Brain microvascular endothelial cell (primary cell): ENCODE measurements around the gene NF1.
"Not testable (repeated sequence)": the region's sequence is repeated elsewhere in the genome, so short reads cannot be mapped to it uniquely, and the experiment has no call there.

Source experiments
- DNase-seq: peaks from one replicate; pipeline ENCODE4 v3.0.0-alpha.2; 2020
- H3K27ac ChIP-seq: fragments of 250-450 bp; sonication (Bioruptor Pico); 2 replicates; pipeline ENCODE4 v1.5.1; 2020; ENCODE audit warnings: mild to moderate bottlenecking, moderate library complexity
- H3K27me3 ChIP-seq: fragments of 250-450 bp; sonication (Bioruptor Pico); replicated peaks from 2 replicates; pipeline ENCODE4 v1.5.1; 2020; ENCODE audit warnings: mild to moderate bottlenecking
- H3K36me3 ChIP-seq: fragments of 250-450 bp; sonication (Bioruptor Pico); replicated peaks from 2 replicates; pipeline ENCODE4 v1.5.1; 2020; ENCODE audit warnings: mild to moderate bottlenecking
- H3K4me3 ChIP-seq: 2 replicates; pipeline ENCODE4 v1.5.1; 2011; ENCODE audit warnings: low read depth, mild to moderate bottlenecking, control low read depth, low read length, moderate library complexity
- CTCF ChIP-seq: IDR thresholded peaks from 2 replicates; pipeline ENCODE4 v1.5.1; 2011; ENCODE audit warnings: low read depth, mild to moderate bottlenecking, moderate library complexity, low read length, control low read depth, inconsistent platforms; ENCODE audit errors: missing control alignments
- in situ Hi-C: cut with HindIII; loops from 2 replicates; pipeline ENCODE4 v1.10.0; 2017; ENCODE audit warnings: low sequenced_read_pairs, low pct_ligation_motif_present

The NF1 gene

DNA sequence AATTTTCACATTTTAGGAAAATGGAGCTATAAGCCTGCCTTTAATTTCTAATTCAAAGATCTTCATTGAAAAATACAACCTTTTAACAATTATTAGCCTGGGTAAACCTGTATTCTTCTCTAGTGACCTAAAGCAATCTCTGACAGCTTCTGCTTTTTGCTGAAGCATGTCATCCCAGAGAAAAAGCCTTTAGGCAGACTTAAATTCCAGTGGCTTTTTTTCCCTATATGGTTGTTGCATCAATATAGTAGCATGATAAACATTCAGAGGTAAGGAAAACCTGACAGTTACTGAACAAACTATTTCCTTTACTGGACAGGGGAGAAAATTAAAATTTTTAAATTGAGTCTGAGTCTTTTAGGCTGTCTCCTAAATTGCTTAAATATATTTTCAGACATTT is 234.4 kb downstream of the NF1 start:
- no peaks in the 10 kb centered on the region for H3K27me3 ChIP-seq
- peaks cover 8% of the 10 kb centered on the region for H3K36me3 ChIP-seq
- in situ Hi-C loops, result no loop called here
- TF ChIP-seq CTCF, result no peak
- DNase-seq, result no peak
- H3K27ac ChIP-seq, result no peak overlapping the region
- H3K4me3 ChIP-seq, result no peak overlapping the region

DNA sequence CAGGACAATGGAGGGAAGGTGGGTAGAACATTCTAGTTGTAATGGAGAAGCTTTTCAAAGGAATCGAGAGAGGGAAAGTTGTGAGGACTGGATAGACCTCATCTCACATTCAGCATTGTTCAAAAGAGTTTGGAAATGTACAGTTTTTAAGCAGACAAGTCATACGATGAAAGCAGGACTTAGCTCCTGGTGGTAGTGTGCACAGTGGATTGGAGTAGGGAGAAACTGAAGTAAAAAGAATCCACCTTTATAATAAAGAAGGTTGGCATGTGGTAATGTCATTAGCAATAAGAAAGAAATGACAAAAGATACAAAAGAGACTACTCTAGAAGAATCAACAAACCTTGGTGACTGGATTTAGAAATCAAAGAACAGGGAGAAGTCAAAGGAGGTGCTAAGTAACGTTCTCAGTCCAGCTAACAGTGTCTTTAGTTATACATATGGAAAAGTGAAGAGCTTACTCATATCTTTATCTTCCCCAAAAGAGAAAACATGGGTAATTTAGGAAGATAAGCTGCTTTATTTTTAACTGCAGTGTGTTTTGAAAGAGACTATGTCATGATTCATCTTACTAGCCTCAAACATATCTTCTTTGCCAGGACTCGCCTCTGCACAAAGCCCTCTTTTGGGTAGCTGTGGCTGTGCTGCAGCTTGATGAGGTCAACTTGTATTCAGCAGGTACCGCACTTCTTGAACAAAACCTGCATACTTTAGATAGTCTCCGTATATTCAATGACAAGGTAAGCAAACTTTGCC is 245.3 kb downstream of the NF1 start:
- Histone ChIP-seq H3K4me3 (no peak overlapping the region), H3K36me3 (peaks cover 17% of the 10 kb centered on the region), H3K27ac (peak overlapping the region; percentile 24), H3K27me3 (no peaks in the 10 kb centered on the region)
- DNase-seq, result peak; percentile 64
- in situ Hi-C loops, result no loop called here
- TF ChIP-seq CTCF, result peak; percentile 16

DNA sequence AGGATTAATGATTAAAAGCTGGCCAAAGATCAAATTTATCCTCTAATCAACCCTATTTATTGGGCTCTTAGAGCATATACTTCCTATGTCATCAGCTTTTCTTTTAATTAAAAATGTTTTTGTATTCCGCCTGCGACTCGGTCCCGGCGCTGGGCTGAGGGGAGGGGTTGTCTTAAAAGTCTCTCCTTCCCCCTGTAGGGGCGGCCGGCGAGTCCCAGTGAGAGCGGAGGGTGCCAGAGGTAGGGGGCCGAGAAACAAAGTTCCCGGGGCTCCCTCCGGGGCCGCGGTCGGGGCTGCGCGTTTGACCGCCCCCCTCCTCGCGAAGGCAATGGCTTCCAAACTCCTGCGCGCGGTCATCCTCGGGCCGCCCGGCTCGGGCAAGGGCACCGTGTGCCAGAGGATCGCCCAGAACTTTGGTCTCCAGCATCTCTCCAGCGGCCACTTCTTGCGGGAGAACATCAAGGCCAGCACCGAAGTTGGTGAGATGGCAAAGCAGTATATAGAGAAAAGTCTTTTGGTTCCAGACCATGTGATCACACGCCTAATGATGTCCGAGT is 250.5 kb downstream of the NF1 start:
- peaks cover 22% of the 10 kb centered on the region for H3K36me3 ChIP-seq
- in situ Hi-C loops, DNase-seq, H3K27ac ChIP-seq, H3K27me3 ChIP-seq, H3K4me3 ChIP-seq: not testable (repeated sequence)

GRCh38 chr17:31349454-31349853 is 254.7 kb downstream of the NF1 start:
- Histone ChIP-seq H3K27me3 (no peaks in the 10 kb centered on the region), H3K4me3 (no peak overlapping the region), H3K36me3 (peaks cover 29% of the 10 kb centered on the region), H3K27ac (no peak overlapping the region)
- in situ Hi-C loops, result no loop called here
- DNase-seq, result no peak
- TF ChIP-seq CTCF, result no peak

DNA sequence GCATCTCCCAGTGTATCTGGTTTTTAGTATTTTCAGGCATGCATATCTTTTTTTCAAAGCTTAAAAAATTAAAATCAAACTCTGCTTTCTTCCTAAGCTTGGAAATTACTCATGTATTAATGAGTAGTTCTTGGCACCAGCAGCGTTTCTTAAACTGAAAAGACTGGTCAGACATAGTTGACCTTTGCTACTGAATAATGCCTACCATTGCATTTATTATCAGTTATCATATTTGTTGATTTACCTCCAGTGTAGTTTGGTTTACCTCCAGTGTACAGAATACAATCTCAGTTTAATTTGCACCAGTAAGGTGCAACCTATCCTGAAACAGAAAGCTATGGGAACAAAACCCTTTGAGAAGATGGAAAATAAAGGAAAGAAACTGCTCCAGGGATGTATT is 261.2 kb downstream of the NF1 start:
- no peak overlapping the region for H3K4me3 ChIP-seq
- H3K27me3 ChIP-seq, result no peaks in the 10 kb centered on the region
- H3K27ac ChIP-seq, result no peak overlapping the region
- H3K36me3 ChIP-seq, result peaks cover 25% of the 10 kb centered on the region
- DNase-seq, result no peak
- in situ Hi-C loops, result no loop called here
- no peak for TF ChIP-seq CTCF

DNA sequence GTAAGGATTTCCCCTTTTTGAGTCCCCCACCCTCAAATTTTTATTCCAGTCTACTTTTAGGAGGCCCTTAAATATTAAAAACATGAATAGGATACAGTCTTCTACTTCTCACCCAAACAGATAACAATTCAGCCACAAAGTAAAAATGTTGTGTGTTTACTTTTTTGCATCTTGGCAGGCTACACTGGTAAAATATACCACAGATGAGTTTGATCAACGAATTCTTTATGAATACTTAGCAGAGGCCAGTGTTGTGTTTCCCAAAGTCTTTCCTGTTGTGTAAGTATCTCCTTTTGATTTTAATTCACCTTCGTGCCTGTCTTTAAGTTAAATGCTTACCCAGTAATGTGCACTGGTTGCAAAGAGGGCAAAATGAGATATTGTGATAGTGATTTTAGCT is 262.3 kb downstream of the NF1 start:
- in situ Hi-C loops, result no loop called here
- no peak for DNase-seq
- TF ChIP-seq CTCF, result no peak
- no peak overlapping the region for H3K27ac ChIP-seq
- peaks cover 27% of the 10 kb centered on the region for H3K36me3 ChIP-seq
- H3K4me3 ChIP-seq, result no peak overlapping the region
- H3K27me3 ChIP-seq, result no peaks in the 10 kb centered on the region
